Body of pancreas (tissue), 4 donors: ENCODE data around the gene CD8A. TPM values are rescaled to one million over a fixed set of nuclear protein-coding genes. Genes with fewer than 3 reads are reported as not detected.

Experiments
- ATAC-seq: fragments of 150-250 bp; one replicate; pipeline ENCODE4 v1.9.1; 2016
- DNase-seq, 4 donors: peaks; one replicate each; pipeline ENCODE4 v3.0.0-alpha.2; 2019
- H3K27ac ChIP-seq, 4 donors: fragments of 200-600 bp; sonication (generic); 1 replicate in 3 of 4; 2 replicates in 1 of 4; pipeline versions ENCODE4 v1.5.1 to v1.6.1; 2016 to 2019; ENCODE audit warnings: mild to moderate bottlenecking in 1 of 4, mixed read lengths in 1 of 4, moderate library complexity in 1 of 4
- H3K27me3 ChIP-seq, 2 donors: fragments of 200-600 bp; sonication (generic); one replicate each; pipeline ENCODE4 v1.6.0; 2016; ENCODE audit warnings: mild to moderate bottlenecking in 1 of 2
- H3K36me3 ChIP-seq, 2 donors: fragments of 200-600 bp; sonication (generic); replicated peaks in 1 of 2; 2 replicates each; pipeline ENCODE4 v1.5.1; 2016; ENCODE audit warnings: low read depth in 2 of 2; ENCODE audit not compliant: insufficient read depth in 1 of 2
- H3K4me1 ChIP-seq: fragments of 200-600 bp; sonication (generic); one replicate; pipeline ENCODE4 v1.6.0; 2016
- H3K4me3 ChIP-seq, 2 donors: fragments of 200-600 bp; sonication (generic); 1 replicate in 1 of 2; 2 replicates in 1 of 2; pipeline ENCODE4 v1.5.1; 2016 to 2019
- H3K9me3 ChIP-seq, 3 donors: fragments of 200-600 bp; sonication (generic); 1 replicate in 2 of 3; 2 replicates in 1 of 3; pipeline ENCODE4 v1.5.1; 2016
- CTCF ChIP-seq, 7 experiments: fragments of 450-650 bp in 4 of 7; fragments of 200-600 bp in 3 of 7; sonication (generic) in 3 of 7; IDR thresholded peaks; one replicate each; pipeline ENCODE4 v1.5.1; 2016 to 2019; ENCODE audit warnings: antibody characterized with exemption in 7 of 7
- POLR2A ChIP-seq, 3 donors: fragments of 450-650 bp; IDR thresholded peaks; one replicate each; pipeline ENCODE4 v1.6.1; 2016; ENCODE audit warnings: antibody characterized with exemption in 3 of 3, mild to moderate bottlenecking in 2 of 3
- WGBS, 2 donors: methylation state at CpG; one replicate each; pipeline ENCODE4 v1.1.5; 2017; 5-methylcytosine and 5-hydroxymethylcytosine counted together
- intact Hi-C: fragments of 100-400 bp; cut with DNase I; formaldehyde crosslinking; loops from one replicate; pipeline ENCODE4 v1.15.1; 2023
- total RNA-seq, 2 donors: library from RNA; depleted of rRNA; stranded (reverse); fragments of >200 nt; gene quantifications; one replicate each; pipeline ENCODE4 v1.1.0, GENCODE V29; 2016

CD8A gene
- total RNA-seq, 2 donors from 2014 or later, result 1.8 to 2.0 TPM

- intact Hi-C loops, result no loop called here
Observed at GRCh38 chr2:86776532-86776931, 14.2 kb downstream of the CD8A start.

GRCh38 chr2:86775338-86775737 lies 15.4 kb downstream of the CD8A start:
- H3K36me3 ChIP-seq, result peaks cover 0 to 10% of the 10 kb centered on the region in 2 donors
- DNase-seq (no peak), ATAC-seq (no peak)
- TF ChIP-seq POLR2A (IDR thresholded peaks at IDR 0.05) (no peak), CTCF (IDR thresholded peaks at IDR 0.05) (no peak)
- intact Hi-C loops, result no loop called here
- H3K27me3 ChIP-seq, result no peaks in the 10 kb centered on the region
- no peaks in the 10 kb centered on the region for H3K9me3 ChIP-seq
- H3K27ac ChIP-seq, result no peak overlapping the region
- no peak overlapping the region for H3K4me3 ChIP-seq
- no peaks in the 10 kb centered on the region for H3K4me1 ChIP-seq
- WGBS, 2 donors, result 53 to 56% methylated on average over 4 of the region's 4 CpGs

More at GRCh38 chr2:86776532-86776931, 14.2 kb downstream of the CD8A start:
- DNase-seq (no peak), ATAC-seq (no peak)
- WGBS, 2 donors, result 95 to 97% methylated on average over 7 of the region's 7 CpGs
- Histone ChIP-seq H3K27ac (no peak overlapping the region), H3K9me3 (no peaks in the 10 kb centered on the region), H3K4me1 (no peaks in the 10 kb centered on the region), H3K27me3 (no peaks in the 10 kb centered on the region), H3K36me3 (peaks cover 0 to 10% of the 10 kb centered on the region in 2 donors), H3K4me3 (no peak overlapping the region)
- TF ChIP-seq CTCF (IDR thresholded peaks at IDR 0.05) (no peak), POLR2A (IDR thresholded peaks at IDR 0.05) (no peak)

GRCh38 chr2:86774862-86775261 lies 15.9 kb downstream of the CD8A start:
- intact Hi-C loops, result no loop called here
- no peak overlapping the region for H3K4me3 ChIP-seq
- H3K27me3 ChIP-seq, result no peaks in the 10 kb centered on the region
- ATAC-seq (no peak), DNase-seq (no peak)
- H3K4me1 ChIP-seq, result no peaks in the 10 kb centered on the region
- H3K36me3 ChIP-seq, result peaks cover 0 to 10% of the 10 kb centered on the region in 2 donors
- WGBS, 2 donors, result 72% methylated on average over 5 of the region's 5 CpGs
- TF ChIP-seq POLR2A (IDR thresholded peaks at IDR 0.05) (no peak), CTCF (IDR thresholded peaks at IDR 0.05) (no peak)
- no peaks in the 10 kb centered on the region for H3K9me3 ChIP-seq
- H3K27ac ChIP-seq, result no peak overlapping the region

GRCh38 chr2:86772611-86773010 lies 18.1 kb downstream of the CD8A start:
- 78 to 89% methylated on average over 5 of the region's 5 CpGs for WGBS, 2 donors
- H3K4me3 ChIP-seq, result no peak overlapping the region
- TF ChIP-seq POLR2A (IDR thresholded peaks at IDR 0.05) (no peak), CTCF (IDR thresholded peaks at IDR 0.05) (no peak)
- H3K27ac ChIP-seq, result no peak overlapping the region
- ATAC-seq, result no peak
- DNase-seq, result no peak
- H3K36me3 ChIP-seq, result peaks cover 0 to 13% of the 10 kb centered on the region in 2 donors
- no peaks in the 10 kb centered on the region for H3K27me3 ChIP-seq
- intact Hi-C loops, result no loop called here
- no peaks in the 10 kb centered on the region for H3K4me1 ChIP-seq
- H3K9me3 ChIP-seq, result no peaks in the 10 kb centered on the region

GRCh38 chr2:86770816-86771301 lies 19.9 kb downstream of the CD8A start:
- Histone ChIP-seq H3K27me3 (no peaks in the 10 kb centered on the region), H3K36me3 (peaks cover 0 to 15% of the 10 kb centered on the region in 2 donors), H3K4me3 (no peak overlapping the region), H3K27ac (no peak overlapping the region), H3K9me3 (no peaks in the 10 kb centered on the region), H3K4me1 (no peaks in the 10 kb centered on the region)
- ATAC-seq (no peak), DNase-seq (no peak)
- 76 to 80% methylated on average over 6 of the region's 6 CpGs for WGBS, 2 donors
- intact Hi-C loops, result no loop called here
- TF ChIP-seq CTCF (IDR thresholded peaks at IDR 0.05) (no peak), POLR2A (IDR thresholded peaks at IDR 0.05) (no peak)
